TTC549 (cell line): ENCODE measurements around the gene JAZF1.

Experiments
- FAIRE-seq: peaks from 2 replicates; lab custom pipeline; 2012; peaks lifted over from hg19 to GRCh38; lab: Jason Lieb, UNC

JAZF1 gene

DNA sequence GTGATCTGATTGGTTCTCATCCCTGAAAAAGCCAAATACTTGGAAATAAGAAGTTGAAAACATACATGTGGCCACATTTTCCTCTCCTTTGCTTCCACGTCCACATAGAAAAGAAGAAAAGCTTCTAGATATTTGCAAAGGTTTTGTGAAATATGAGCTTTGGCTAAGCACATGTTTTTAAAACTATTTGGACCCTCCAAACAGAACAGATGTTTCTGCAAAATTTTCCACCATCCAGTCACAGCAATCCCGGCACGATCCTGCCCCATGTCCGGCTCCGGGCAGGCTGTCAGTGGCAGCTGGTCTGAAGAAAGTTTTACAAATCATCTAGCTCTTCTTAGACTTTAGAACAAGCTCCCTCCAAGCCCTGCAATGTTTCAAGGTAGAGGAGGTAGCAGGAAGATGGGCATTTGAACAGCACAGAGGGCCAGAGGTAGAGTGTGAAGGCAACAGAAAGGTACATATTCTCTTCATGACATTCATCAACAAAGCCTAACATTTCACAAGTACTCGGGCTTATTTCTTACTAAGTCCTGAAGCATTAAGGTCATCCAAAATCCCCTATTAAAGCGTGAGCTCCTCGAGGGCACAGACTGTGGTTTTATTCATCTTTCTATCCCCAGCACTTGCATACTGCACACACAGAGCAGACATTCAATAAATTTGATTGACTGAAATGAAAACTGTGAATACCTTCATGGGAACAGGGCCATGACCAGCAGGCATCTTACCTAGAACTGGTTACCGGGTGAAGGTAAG, 110.1 kb downstream of the JAZF1 start:
- no peak for FAIRE-seq

DNA sequence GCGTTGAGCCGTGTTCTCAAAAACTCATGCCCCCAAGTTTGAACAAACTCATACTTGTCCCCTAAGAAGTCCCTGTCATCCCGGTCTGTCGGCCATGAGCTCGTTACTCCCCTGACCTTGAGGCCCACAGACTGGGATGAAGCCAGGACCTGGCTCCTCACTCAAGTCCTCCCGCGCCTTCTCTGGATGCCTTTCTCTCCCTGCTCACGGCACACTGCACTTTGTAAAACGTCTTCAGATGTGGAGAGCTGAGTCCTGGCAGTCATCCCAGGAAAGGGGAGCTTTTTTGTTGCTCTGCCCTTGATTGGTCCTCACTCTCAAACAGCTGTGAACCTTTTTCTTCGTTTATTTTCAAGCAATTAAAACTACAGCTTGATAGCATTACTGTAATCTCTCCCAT, 110.8 kb downstream of the JAZF1 start:
- FAIRE-seq = no peak

- FAIRE-seq = no peak
These were observed 111.2 kb downstream of the JAZF1 start for GRCh38 chr7:28069388-28069787.

- FAIRE-seq = no peak
These were observed 111.8 kb downstream of the JAZF1 start for GRCh38 chr7:28068811-28069216.

- no peak for FAIRE-seq
These were observed 113.4 kb downstream of the JAZF1 start for GRCh38 chr7:28067171-28067570.

- no peak for FAIRE-seq
These were observed 114.8 kb downstream of the JAZF1 start for GRCh38 chr7:28065721-28066285.

GRCh38 chr7:28065308-28065707, 115.3 kb downstream of the JAZF1 start:
- FAIRE-seq = no peak

DNA sequence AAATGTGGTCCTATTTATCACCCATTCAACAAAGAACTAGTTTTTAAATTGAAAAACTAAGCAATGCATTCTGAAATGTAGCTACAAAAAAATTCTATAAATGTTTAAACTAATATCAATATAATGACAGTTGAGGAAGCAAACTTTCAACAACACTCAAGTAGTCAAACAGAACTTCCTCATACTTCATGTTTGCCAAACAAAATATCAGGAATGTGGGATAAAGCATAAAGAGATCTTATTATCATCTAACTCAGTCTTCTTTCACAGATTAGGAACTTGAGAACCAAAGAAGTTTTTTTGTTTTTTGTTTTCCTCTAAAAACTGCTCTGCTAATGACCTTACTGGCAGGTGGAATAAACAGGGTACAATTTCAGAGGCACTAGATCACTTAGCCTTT, 116.2 kb downstream of the JAZF1 start:
- FAIRE-seq = no peak

- FAIRE-seq = peak; percentile 20
These were observed 118.2 kb downstream of the JAZF1 start for GRCh38 chr7:28062197-28062991.

GRCh38 chr7:28061824-28062196, 118.8 kb downstream of the JAZF1 start:
- no peak for FAIRE-seq

GRCh38 chr7:28060371-28060950, 120.1 kb downstream of the JAZF1 start:
- FAIRE-seq = no peak

- FAIRE-seq = no peak
These were observed 125.4 kb downstream of the JAZF1 start for GRCh38 chr7:28055161-28055544.

DNA sequence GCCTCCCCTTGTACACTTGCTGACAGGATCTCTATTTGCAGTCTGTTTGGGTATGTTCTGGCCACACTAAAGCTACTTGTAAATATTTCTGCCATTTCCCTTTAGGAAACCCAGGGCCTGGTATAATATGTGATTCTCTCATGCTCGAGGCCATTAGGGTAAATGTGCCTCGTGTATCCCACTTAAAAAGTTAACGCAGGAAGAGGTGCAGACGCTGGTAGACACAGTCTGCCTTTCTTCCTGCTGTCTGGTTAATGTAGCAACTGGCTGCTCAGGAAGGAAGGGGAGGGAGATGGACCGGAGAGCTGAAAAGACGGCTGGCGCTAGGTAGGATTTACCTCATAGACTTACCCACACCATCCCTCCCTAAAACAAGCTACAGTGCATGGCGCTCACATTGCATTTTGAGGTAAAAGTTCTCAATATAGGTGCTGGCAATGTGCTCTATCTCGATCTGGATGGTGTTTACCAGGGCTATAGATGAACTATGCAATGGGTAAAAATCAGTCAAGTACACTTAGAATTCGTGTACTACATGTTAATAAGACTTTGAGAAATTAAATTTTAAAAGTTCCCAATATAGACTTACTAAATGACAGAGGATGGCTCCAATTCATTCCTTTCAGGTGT, 125.9 kb downstream of the JAZF1 start:
- FAIRE-seq = no peak

DNA sequence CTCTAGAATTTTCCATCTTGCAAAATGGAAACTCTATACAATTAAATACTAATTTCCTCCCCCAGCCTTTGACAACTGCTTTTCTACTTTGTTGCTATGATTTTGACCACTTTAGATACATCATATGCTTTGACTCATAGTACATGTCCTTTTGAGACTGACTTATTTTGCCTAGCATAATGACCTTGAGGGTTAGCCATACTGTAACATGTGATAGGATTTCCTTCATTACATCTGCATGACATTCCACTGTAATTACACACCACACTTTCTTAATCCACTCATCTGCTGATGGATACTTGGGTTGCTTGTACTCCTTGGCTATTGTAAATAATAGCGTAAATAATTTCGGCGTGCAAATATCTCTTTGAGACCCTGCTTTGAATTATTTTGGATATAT, 127.7 kb downstream of the JAZF1 start:
- FAIRE-seq = no peak

GRCh38 chr7:28048694-28049093, 131.9 kb downstream of the JAZF1 start:
- FAIRE-seq = no peak

- FAIRE-seq = no peak
These were observed 134.6 kb downstream of the JAZF1 start for GRCh38 chr7:28046035-28046434.

- no peak for FAIRE-seq
These were observed 135.0 kb downstream of the JAZF1 start for GRCh38 chr7:28045592-28045991.

- FAIRE-seq = no peak
These were observed 135.8 kb downstream of the JAZF1 start for GRCh38 chr7:28044825-28045224.

DNA sequence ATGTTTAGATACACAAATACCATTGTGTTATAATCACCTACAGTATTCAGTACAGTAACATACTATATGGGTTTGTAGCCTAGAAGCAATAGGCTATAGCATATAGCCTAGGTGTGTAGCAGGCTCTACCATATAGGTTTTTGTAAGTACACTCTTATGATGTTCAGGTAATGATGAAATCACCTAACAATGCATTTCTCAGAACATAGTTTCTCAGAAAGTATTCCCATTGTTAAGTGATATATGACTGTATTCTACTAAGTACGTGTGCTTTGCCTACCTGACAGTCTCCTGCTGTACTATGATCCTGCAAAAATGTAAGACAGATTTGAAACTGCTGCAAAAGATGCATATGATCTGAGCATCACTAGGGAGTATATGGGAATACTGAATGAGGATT, 137.9 kb downstream of the JAZF1 start:
- FAIRE-seq = no peak

GRCh38 chr7:28041508-28042314, 138.9 kb downstream of the JAZF1 start:
- FAIRE-seq = no peak

DNA sequence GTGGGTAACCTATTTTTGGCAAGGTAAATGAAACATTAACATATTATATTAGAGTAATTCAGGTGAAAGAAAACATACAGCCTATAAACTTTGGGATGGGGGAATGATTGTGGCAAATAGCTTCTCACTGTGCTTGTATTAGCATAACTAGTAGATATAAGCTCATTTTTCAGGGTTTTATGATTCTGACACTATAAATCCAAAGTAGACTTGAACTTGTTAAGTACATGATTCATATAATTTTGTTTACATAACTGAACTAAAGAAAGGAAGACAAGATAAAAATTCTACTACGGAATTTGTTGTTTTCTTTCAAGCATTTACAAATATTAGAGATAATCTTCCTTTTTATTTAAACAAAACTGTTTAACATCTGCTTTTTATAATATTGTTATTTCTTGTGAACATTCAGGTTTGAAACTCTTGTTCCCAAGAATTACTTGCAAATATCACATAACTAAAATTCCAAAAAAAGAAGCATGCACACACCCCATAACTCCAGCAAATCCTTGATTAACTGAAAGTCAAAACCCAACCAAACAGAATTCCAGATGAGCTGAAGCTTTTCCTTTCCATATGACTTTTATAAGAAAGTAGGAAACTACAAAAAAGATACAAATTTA, 142.3 kb downstream of the JAZF1 start:
- FAIRE-seq = no peak
